Measurements from ENCODE around the gene RGMA. TPM values are rescaled to one million over a fixed set of nuclear protein-coding genes. Genes with fewer than 3 reads are reported as not detected.

Gene RGMA
- total RNA-seq, 1 donor from 2014 or later = 6.2 TPM

DNA sequence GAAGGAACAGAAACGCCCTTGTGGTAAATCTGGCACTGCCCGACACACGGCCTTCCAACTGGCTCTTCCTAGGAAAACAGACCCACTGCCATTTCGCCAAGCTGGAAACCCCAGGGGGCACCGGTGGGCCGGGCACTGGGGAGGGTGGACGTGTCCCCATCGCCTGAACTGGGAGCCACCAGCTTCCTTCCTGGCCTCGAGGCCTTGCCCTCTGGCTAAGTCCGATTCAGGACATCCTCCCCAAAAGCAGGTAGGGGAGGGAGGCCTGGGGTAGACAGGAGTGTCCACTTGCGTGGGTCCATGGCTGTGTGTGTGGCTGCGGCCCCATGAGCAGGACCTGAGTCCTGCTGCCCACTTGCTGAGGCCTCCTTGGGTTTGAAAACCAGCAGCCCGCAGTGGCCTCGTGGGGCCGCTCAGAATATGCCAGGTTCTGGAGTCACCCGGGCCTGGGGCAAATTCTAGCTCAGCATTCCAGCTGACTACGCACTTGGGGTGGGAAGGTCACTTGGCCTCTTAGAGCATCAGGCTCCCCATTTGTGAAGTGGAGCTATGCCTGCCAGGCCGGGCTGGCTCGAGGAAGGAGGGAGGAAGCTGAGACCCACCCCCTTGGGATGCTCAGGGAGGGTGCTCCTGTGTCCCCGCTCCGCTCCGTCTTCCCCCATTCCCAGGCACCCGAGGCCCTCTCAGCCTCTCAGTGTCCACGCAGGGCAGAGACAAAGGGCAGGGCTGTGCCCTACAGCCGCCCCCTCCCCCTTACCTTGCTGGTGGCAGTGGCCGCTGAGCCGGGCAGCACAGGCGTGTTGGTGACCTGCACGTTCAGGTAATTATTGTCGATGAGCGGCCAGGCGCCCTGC, 37.5 kb downstream of the RGMA start:
- Histone ChIP-seq H2AFZ (ENCODE audit: low read depth, low read length) (no peak overlapping the region), H3K27ac (ENCODE audit: low read depth, low read length) (no peak overlapping the region), H3K9ac (ENCODE audit: low read length) (no peak overlapping the region), H3K4me3 (ENCODE audit: insufficient read depth, low read depth, low read length) (no peak overlapping the region), H3K79me2 (ENCODE audit: insufficient read depth, low read length) (no peaks in the 10 kb centered on the region), H3K27me3 (ENCODE audit: insufficient read depth, low read length) (peaks cover 11% of the 10 kb centered on the region), H3K9me3 (ENCODE audit: insufficient read depth, low read depth, low read length) (no peaks in the 10 kb centered on the region), H4K20me1 (ENCODE audit: insufficient read depth, low read length) (no peaks in the 10 kb centered on the region), H3K4me2 (ENCODE audit: low read length) (no peak overlapping the region), H3K4me1 (ENCODE audit: insufficient read depth, low read length) (no peaks in the 10 kb centered on the region), H3K36me3 (ENCODE audit: insufficient read depth, low read length) (no peaks in the 10 kb centered on the region)
- Mint-ChIP-seq H3K27me3 (ENCODE audit: low read depth, unreplicated experiment) (no peaks in the 10 kb centered on the region), H3K4me3 (ENCODE audit: unreplicated experiment) (no peak overlapping the region), H3K4me1 (ENCODE audit: low read depth, unreplicated experiment) (peaks cover 5% of the 10 kb centered on the region), H3K36me3 (ENCODE audit: low read depth, unreplicated experiment) (peaks cover 15% of the 10 kb centered on the region), H3K27ac (ENCODE audit: unreplicated experiment) (no peak overlapping the region), H3K9me3 (ENCODE audit: unreplicated experiment) (peaks cover 2% of the 10 kb centered on the region)
- no peak for TF ChIP-seq EZH2 (IDR thresholded peaks at IDR 0.05; ENCODE audit: insufficient read depth, low read length)
- no peak for TF ChIP-seq CTCF (IDR thresholded peaks at IDR 0.05; ENCODE audit: insufficient read depth, low read depth, low read length)
- DNase-seq (ENCODE audit: low read depth) = no peak
- no peak for FAIRE-seq

DNA sequence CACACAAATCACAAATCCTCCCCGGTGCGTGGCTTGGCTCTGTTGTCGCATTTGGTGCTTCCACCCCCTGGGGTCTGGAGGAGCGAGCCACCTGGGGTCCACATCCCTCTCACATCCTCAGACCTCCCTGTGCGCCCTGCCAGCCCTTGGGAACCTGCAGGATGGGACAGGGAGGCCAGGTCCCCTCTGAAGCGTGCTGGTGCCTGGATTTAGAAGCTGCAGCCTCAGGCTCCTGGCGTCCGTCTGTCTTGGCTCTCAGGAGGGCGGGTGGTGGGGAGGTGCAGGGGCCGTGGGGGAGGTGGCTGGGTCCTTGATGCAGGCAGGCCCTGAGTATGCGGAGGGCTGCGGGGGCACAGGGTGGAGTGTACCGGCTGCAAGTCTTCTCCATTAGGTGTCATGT, 38.4 kb downstream of the RGMA start:
- FAIRE-seq (no peak), DNase-seq (ENCODE audit: low read depth) (no peak)
- Histone ChIP-seq H3K9me3 (ENCODE audit: insufficient read depth, low read depth, low read length) (peaks cover 4% of the 10 kb centered on the region), H3K4me1 (ENCODE audit: insufficient read depth, low read length) (no peaks in the 10 kb centered on the region), H2AFZ (ENCODE audit: low read depth, low read length) (no peak overlapping the region), H3K4me3 (ENCODE audit: insufficient read depth, low read depth, low read length) (no peak overlapping the region), H3K4me2 (ENCODE audit: low read length) (no peak overlapping the region), H3K36me3 (ENCODE audit: insufficient read depth, low read length) (no peaks in the 10 kb centered on the region), H3K9ac (ENCODE audit: low read length) (no peak overlapping the region), H3K79me2 (ENCODE audit: insufficient read depth, low read length) (no peaks in the 10 kb centered on the region), H3K27me3 (ENCODE audit: insufficient read depth, low read length) (peaks cover 11% of the 10 kb centered on the region), H3K27ac (ENCODE audit: low read depth, low read length) (no peak overlapping the region), H4K20me1 (ENCODE audit: insufficient read depth, low read length) (no peaks in the 10 kb centered on the region)
- H3K9me3 Mint-ChIP-seq (ENCODE audit: unreplicated experiment) = peaks cover 8% of the 10 kb centered on the region
- H3K36me3 Mint-ChIP-seq (ENCODE audit: low read depth, unreplicated experiment) = peaks cover 15% of the 10 kb centered on the region
- TF ChIP-seq CTCF (IDR thresholded peaks at IDR 0.05; ENCODE audit: insufficient read depth, low read depth, low read length) (no peak), EZH2 (IDR thresholded peaks at IDR 0.05; ENCODE audit: insufficient read depth, low read length) (no peak)
- H3K27ac Mint-ChIP-seq (ENCODE audit: unreplicated experiment) = no peak overlapping the region
- no peak overlapping the region for H3K4me3 Mint-ChIP-seq (ENCODE audit: unreplicated experiment)
- peaks cover 5% of the 10 kb centered on the region for H3K4me1 Mint-ChIP-seq (ENCODE audit: low read depth, unreplicated experiment)
- H3K27me3 Mint-ChIP-seq (ENCODE audit: low read depth, unreplicated experiment) = no peaks in the 10 kb centered on the region
